Measurements from ENCODE around the gene TSPOAP1.

The TSPOAP1 gene

GRCh38 chr17:58278661-58279015, 50.0 kb downstream of the TSPOAP1 start:
- peaks cover 0 to 12% (median 7%) of the 10 kb centered on the region in 4 donors for H3K4me1 ChIP-seq
- H3K27me3 ChIP-seq: peaks cover 0 to 23% of the 10 kb centered on the region in 2 donors
- no peaks in the 10 kb centered on the region for H3K9me3 ChIP-seq
- intact Hi-C loops (cut with DNase I; ENCODE audit: low total_unique reads): no loop called here
- peak overlapping the region in 1 of 2 donors; percentile 24 for H3K4me3 ChIP-seq
- H3K27ac ChIP-seq: no peak overlapping the region
- DNase-seq: no peak
- TF ChIP-seq CTCF (IDR thresholded peaks at IDR 0.05): no peak
- H3K36me3 ChIP-seq: no peaks in the 10 kb centered on the region

GRCh38 chr17:58277802-58278595, 50.6 kb downstream of the TSPOAP1 start:
- TF ChIP-seq CTCF (IDR thresholded peaks at IDR 0.05): no peak
- no peak for DNase-seq
- intact Hi-C loops (cut with DNase I; ENCODE audit: low total_unique reads): no loop called here
- Histone ChIP-seq H3K4me1 (peaks cover 0 to 12% (median 7%) of the 10 kb centered on the region in 4 donors), H3K27ac (no peak overlapping the region), H3K4me3 (no peak overlapping the region), H3K36me3 (no peaks in the 10 kb centered on the region), H3K27me3 (peaks cover 0 to 22% of the 10 kb centered on the region in 2 donors), H3K9me3 (no peaks in the 10 kb centered on the region)

- no peaks in the 10 kb centered on the region for H3K9me3 ChIP-seq
- H3K4me3 ChIP-seq: no peak overlapping the region
- no peak for DNase-seq
- TF ChIP-seq CTCF (IDR thresholded peaks at IDR 0.05): no peak
- no peak overlapping the region for H3K27ac ChIP-seq
- H3K4me1 ChIP-seq: peaks cover 0 to 12% (median 7%) of the 10 kb centered on the region in 4 donors
- peaks cover 0 to 22% of the 10 kb centered on the region in 2 donors for H3K27me3 ChIP-seq
- H3K36me3 ChIP-seq: no peaks in the 10 kb centered on the region
- intact Hi-C loops (cut with DNase I; ENCODE audit: low total_unique reads): no loop called here
These were observed 51.3 kb downstream of the TSPOAP1 start for GRCh38 chr17:58277107-58277801.

- DNase-seq: no peak
- Histone ChIP-seq H3K4me1 (peaks cover 0 to 12% (median 7%) of the 10 kb centered on the region in 4 donors), H3K9me3 (no peaks in the 10 kb centered on the region), H3K36me3 (no peaks in the 10 kb centered on the region), H3K27me3 (peaks cover 0 to 22% of the 10 kb centered on the region in 2 donors), H3K27ac (no peak overlapping the region), H3K4me3 (no peak overlapping the region)
- no peak for TF ChIP-seq CTCF (IDR thresholded peaks at IDR 0.05)
- intact Hi-C loops (cut with DNase I; ENCODE audit: low total_unique reads): no loop called here
These were observed 52.2 kb downstream of the TSPOAP1 start for GRCh38 chr17:58276423-58276822.

GRCh38 chr17:58275417-58275816, 53.2 kb downstream of the TSPOAP1 start:
- TF ChIP-seq CTCF (IDR thresholded peaks at IDR 0.05): no peak
- intact Hi-C loops (cut with DNase I; ENCODE audit: low total_unique reads): no loop called here
- no peaks in the 10 kb centered on the region for H3K36me3 ChIP-seq
- H3K27me3 ChIP-seq: peaks cover 0 to 18% of the 10 kb centered on the region in 2 donors
- no peak overlapping the region for H3K27ac ChIP-seq
- H3K4me1 ChIP-seq: peaks cover 0 to 12% (median 7%) of the 10 kb centered on the region in 4 donors
- H3K4me3 ChIP-seq: no peak overlapping the region
- no peak for DNase-seq
- no peaks in the 10 kb centered on the region for H3K9me3 ChIP-seq
